NOMO-1 (cell line): ENCODE results near the gene NEURL1.
"Not testable (repeated sequence)": the region's sequence is repeated elsewhere in the genome, so short reads cannot be mapped to it uniquely, and the experiment has no call there.

Experiments used
- DNase-seq, 2 experiments: peaks; one replicate each; lab custom pipeline; 2025; ENCODE audit not compliant: unreplicated experiment in 2 of 2; lab: John Stamatoyannopoulos, UW

NEURL1 gene

GRCh38 chr10:103512591-103513379, 19.3 kb downstream of the NEURL1 start:
- DNase-seq, result no peak

GRCh38 chr10:103513380-103514060, 20.0 kb downstream of the NEURL1 start:
- DNase-seq, result no peak

- no peak for DNase-seq
Observed at GRCh38 chr10:103514244-103514643, 20.7 kb downstream of the NEURL1 start.

GRCh38 chr10:103517234-103518085, 24.0 kb downstream of the NEURL1 start:
- no peak for DNase-seq

GRCh38 chr10:103519798-103520197, 26.3 kb downstream of the NEURL1 start:
- no peak for DNase-seq

- DNase-seq, result not testable (repeated sequence)
Observed at GRCh38 chr10:103522006-103522405, 28.5 kb downstream of the NEURL1 start.

- DNase-seq, result no peak
Observed at GRCh38 chr10:103523683-103524082, 30.2 kb downstream of the NEURL1 start.

- DNase-seq, result no peak
Observed at GRCh38 chr10:103525901-103526300, 32.4 kb downstream of the NEURL1 start.

- not testable (repeated sequence) for DNase-seq
Observed at GRCh38 chr10:103527476-103527875, 34.0 kb downstream of the NEURL1 start.

GRCh38 chr10:103528549-103528948, 35.0 kb downstream of the NEURL1 start:
- DNase-seq, result no peak

- no peak for DNase-seq
Observed at GRCh38 chr10:103529539-103529938, 36.0 kb downstream of the NEURL1 start.

- no peak for DNase-seq
Observed at GRCh38 chr10:103533827-103534226, 40.3 kb downstream of the NEURL1 start.

- no peak for DNase-seq
Observed at GRCh38 chr10:103534621-103535498, 41.4 kb downstream of the NEURL1 start.

GRCh38 chr10:103535595-103535994, 42.1 kb downstream of the NEURL1 start:
- no peak for DNase-seq

- no peak for DNase-seq
Observed at GRCh38 chr10:103539751-103540150, 46.2 kb downstream of the NEURL1 start.

- DNase-seq, result no peak
Observed at GRCh38 chr10:103540722-103541121, 47.2 kb downstream of the NEURL1 start.

GRCh38 chr10:103541616-103542015, 48.1 kb downstream of the NEURL1 start:
- DNase-seq, result no peak

GRCh38 chr10:103542764-103543616, 49.5 kb downstream of the NEURL1 start:
- DNase-seq, result peak; percentile 13 to 36
